ENCODE results near the gene NKAIN2.
"Not testable (repeated sequence)": the region's sequence is repeated elsewhere in the genome, so short reads cannot be mapped to it uniquely, and the experiment has no call there.

The NKAIN2 gene

DNA sequence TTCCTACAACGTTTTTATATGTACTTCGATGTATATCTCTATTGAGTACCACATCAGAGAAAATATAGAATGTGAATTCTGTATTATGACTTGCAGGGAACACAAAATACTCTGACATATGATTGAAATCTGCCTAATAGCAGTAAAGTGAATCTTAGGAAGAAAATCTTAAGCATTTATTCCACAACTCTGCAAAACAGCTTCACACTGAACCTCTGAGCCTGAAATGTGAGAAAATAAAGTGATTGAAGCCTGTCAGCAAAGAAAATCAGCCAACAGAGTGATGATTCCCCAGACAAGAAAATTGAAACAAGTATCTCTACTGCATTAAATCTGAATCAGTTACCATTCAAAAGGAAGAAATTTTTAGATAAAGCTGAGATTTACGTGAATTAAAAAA is 659.1 kb downstream of the NKAIN2 start:
- no peak for DNase-seq

DNA sequence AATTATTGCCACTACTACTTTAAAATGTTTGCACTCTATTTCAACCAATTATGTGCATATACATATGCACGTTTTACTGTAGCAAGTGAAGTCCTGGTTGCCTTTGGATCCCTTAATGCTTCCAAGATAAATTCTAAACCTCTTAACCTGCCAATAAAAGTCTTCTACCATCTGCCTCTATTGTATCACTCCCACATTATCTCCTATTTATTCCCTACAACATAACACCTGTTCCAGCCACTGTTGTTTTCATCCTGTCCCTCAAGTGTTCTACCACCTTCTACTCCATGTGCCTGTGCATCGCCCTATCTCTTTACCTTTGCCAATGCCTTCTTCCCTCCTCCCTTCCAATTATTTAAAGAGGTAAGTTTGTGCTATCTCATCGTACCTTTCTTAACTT is 659.6 kb downstream of the NKAIN2 start:
- no peak for DNase-seq

DNA sequence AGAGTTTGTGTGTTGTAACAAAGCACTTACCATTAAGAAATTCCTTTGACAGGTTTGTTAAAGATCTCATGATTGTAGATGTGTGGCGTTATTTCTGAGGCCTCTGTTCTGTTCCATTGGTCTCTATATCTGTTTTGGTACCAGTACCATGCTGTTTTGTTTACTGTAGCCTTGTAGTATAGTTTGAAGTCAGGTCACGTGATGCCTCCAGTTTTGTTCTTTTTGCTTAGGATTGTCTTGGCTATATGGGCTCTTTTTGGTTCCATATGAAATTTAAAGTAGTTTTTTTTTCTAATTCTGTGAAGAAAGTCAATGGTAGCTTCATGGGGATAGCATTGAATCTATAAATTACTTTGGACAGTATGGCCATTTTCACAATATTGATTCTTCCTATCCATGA is 660.9 kb downstream of the NKAIN2 start:
- not testable (repeated sequence) for DNase-seq

DNA sequence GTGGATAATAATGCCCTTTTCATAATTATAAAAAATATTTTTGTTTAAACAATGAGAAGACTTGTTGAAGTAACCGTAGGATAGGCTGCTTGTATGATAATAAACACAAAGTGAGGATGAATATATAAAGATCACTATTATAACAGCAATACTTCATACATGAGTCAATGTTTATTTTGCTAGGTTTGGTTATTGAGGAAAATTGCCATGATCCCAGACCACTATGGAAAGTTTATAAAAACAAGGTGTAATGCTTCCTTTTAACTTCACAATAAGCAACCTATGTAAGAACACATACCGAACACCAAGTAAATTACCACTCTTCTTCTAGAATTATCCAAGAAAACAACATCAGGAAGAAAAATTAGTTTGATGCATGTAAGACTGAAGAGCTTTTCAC is 663.3 kb downstream of the NKAIN2 start:
- DNase-seq: no peak

DNA sequence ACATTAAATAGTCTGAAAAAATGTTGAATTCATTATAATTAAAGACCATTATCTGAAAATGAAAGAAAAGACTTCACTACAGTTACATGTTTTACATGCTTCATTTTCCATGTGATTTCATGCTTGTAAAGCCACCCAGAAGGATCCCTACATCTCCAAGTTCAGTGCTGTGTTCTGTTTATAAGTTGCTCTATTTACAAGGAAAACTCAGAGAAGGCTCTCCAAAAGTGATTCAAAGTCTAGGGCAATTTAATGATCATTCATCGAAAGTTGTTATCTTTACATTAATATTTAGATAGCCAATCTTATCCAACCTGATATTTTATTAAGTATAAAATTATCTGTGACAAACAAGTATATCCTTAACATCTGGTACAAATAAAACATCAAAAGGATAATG is 663.7 kb downstream of the NKAIN2 start:
- no peak for DNase-seq

DNA sequence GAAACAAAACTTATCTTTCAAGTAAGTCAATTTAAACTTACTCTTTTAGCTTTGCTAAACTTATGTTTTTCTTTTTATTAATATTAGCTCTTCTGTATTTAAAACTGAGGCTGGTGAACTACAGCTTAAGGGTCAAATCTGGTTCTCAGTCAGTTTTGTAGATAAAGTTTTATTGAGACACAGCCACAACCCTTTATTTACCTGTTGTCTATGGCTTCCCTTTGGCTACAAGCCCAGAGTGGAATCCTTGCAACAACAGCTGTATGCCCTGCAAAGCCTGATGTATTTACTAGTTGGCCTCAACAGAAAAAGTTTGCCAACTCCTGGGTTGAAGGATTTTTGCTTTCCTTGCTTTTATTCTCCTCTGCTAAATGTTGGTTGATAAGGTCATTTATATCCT is 667.1 kb downstream of the NKAIN2 start:
- DNase-seq: no peak

DNA sequence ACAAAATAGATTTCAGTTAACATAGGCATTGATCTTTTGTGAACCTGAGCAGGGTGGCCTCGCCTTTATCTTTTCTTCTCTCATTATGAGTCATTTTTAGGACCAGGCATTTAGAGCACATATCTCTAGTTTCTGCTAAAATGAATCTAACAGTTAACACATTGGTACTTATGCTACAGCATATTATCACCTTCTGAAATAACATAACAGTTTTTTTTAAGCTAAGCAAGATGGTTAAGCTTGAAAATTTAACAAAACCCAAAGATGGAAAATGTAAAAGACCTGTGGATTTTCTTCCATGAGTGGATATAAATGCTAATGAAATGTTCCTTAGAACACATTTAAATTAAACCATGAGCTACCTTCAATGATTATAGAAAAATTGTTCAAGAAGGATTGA is 671.5 kb downstream of the NKAIN2 start:
- DNase-seq: no peak

DNA sequence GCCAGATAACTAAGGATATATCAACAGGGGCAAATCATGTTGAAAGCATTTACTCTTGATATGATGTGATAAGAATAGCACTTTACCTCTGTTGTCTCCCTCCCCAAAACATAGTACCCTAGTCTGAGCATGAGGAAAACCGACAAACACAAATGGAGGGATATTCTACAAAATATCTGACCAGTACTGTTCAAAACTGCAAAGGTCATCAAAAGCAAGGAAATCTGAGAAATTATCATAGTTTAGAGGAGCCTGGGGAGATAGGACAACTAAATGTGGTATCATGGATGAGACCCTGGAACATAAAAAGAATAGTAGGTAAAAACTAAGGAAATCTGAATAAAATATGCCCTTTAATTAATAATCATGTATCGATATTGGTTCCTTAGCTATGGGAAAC is 675.2 kb downstream of the NKAIN2 start:
- DNase-seq: no peak

DNA sequence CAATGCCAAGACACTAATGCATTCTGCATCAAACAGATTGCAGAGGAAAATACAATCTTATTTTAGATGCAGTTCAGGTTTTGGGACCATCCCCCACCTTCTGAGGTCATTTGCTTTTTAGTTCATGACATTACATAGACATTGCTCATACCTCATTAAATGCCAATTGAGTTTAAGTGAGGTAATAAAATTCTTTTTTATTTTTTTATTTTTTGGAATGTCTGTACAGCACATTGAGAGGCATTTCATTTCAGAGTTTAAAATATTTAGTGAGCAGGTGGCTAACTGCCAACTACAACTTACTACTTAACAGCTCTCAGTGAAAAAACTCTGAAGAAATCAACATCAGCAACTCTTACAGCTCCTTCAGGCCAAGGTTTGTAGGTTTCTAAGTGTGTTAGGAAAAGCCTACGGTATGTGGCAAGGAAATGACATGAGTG is 676.3 kb downstream of the NKAIN2 start:
- no peak for DNase-seq

DNA sequence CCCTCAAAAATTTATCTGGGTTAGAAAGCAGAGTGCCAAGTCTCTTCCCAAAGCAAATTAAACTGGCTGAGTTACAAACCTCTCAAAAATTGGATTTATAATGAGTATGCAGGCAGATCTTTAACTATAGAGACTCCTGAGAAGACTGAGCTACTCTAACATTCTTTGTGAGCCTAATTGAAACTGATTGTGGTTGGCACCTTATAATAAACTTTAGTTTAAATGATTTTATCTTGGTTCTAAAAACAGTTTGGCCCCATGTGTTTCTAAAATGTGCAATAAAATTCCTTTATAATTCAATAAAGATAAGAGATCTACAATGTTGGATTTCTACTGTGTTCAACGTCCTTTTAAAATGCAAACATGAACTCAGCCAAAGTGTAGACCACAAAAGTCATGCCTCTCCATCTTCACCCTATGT is 678.4 kb downstream of the NKAIN2 start:
- no peak for DNase-seq

DNA sequence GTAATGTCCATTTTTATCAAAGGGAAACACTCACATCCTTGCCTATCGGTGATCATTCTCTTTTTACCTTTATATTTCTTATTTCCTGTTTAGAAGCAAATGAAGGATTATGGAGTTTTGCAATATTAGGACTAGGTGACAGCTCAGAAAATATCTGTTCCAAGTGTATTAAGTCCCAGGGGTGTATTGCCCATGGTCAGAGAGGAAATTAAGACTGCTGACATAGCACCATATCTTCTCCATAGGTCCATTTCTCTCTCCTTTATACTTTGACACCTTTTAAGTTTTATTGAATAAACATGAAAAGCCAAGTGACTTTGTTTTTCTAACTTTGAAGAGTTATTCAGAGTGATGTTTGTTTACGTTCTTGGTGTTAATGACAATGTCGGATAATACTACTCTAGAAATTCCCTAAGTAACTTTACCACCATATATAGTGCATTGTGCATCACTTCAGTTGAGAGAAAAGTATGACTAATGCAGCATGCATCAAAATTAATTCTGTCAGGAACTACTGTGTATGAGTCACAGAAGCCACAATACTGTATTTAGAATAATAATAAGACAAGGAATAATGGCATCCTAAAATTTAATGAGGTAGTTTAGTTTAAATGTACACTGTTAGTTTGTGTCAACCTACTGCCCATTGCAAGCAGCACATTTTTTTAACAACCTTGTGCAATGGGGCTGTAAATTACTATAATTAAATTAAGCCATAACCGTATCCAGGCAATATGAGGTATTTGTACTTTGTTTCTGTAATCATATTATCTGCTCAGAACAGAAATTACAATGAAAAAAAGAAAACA is 684.2 kb downstream of the NKAIN2 start:
- no peak for DNase-seq

DNA sequence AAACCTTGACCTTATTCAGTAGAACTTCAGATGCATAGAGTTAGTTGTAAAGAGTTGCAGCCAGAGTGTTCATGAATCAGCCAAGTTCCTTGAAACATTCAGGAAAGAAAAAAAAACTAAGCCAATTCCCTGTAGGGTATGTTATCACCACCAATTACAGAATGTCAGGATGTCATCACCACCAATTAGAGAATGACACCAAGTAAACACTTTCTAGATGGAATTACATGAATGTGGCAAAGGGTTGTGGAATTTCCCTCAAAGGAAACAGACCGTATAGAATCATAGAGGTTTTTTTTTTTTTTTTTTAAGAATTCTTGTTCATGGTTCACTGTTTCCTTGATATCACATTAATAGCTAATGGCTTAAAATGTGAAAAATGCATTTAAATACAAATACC is 686.5 kb downstream of the NKAIN2 start:
- no peak for DNase-seq

DNA sequence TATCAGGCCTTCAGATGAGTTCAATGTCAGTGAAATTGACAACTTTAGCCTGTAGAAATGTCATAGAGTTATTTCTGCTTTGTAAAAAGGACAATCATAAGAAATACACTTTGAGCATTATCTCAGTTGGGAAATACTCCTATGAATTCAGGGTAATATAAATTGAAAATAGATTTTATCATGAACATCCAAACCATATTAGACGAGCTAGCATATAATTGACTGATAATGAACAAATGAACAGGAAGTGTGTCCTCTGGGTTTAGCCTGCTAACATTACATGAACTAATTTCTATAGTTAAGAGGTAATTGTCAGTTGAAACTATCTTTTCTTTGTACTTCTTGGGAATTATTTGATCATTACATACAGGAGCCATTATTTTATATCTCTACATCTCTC is 689.6 kb downstream of the NKAIN2 start:
- no peak for DNase-seq

DNA sequence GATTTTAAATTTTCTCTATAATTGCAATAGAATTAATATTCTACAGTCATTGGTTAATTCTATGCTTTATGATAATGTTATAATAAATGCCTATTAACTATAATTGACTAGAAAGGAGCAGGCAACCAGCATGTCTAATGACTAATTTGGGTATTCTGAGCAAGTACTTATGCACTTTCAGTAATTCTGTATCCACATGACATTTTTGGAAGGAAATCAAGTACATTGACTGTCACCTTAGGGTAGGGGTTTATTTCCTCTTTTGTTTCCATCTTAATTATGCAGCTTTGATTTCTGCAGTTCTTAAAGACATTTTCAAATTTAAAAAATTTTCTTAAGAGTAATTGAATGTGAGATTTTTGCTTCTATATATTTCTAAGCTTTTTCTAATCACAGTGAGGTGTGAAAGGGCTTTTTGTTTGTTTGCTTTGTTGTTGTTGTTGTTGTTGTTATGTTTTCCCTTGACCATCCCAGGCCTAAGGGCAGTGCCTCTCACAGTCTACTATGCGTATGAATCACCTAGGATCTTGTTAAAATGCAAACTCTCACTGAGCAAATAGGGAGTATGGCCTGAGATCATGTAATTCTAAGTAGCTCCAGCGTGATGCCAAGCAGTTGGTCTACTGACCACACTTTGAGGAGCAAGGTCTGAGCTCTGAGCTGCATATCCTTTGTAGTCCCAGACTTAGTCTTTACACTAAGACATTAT is 691.4 kb downstream of the NKAIN2 start:
- DNase-seq: no peak

DNA sequence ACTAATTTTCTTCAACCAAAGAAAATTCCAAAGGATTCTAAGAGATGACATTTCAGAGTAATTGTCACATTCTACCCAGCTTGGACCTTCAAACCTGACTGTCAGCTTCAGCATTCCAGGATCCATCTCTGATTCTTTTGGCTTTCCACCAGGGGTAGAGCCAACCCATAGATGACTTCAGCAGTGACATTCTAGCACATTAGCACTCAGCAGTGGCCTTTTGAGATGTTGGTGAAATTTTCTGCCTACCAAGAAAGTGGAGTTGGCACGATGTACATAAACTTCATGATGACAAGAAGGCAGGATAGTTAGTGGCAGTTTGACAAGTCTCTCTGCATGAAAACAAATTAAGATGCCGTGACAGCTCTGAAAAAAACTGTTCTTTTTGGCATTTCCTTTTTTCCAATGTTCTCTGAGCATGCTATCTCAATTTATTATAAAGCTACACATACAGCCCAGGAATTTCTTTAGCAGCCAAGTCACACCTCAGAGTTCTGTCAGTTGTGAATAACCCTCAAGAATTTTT is 692.1 kb downstream of the NKAIN2 start:
- no peak for DNase-seq

DNA sequence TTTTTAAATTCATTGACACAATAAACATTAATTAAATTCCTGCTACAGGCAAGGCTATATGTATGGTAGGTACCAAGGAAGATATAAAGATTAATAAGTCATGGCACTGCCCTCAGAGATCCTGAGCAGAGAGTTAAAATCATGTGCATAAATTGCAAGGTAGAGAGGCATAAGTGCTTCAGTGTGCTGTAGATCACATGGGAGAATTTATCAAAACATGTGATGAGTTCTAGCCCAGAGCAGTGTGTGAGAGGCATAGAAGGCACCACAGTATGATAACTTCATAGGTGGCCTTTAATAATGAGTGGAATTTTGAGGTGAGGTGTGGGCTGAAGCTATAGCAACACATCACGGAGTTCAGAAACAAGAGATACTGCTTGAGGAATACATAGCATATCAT is 692.7 kb downstream of the NKAIN2 start:
- DNase-seq: no peak

DNA sequence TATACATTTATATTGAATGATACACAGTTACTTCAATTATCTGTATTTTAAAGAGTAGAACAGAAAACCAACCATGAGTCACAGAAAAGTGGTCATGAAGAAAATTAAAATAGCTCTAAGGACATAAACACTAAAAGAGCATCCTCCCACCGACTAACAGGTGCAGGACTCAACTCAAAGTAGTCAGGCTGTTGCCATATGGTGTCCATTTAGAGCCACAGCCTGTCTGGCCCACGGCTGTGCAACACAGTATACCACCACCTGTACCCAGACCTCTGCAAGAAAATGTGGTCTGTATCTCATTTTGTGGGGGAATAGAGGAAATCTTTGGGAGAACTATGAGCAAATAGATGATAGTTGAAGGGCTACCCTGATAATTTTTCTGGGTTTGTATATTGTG is 708.8 kb downstream of the NKAIN2 start:
- DNase-seq: no peak

DNA sequence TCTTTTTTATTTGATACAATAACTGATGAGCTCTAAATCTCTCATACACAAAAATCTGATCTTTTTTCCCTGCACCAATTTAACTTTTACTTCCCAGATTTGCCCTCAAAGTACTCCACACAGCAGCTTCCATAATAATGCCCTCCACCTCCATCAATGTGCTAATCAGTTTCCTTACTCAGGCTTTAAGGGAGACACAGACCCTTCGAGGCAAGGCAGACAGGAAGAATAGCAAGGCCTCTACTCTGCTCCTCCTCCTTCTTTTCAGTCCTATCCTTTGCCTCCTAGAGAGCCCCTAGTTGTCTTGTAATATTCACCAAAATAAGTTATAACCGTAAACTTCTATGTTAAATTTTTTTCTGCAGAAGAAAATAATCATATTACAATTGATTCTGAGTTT is 713.7 kb downstream of the NKAIN2 start:
- DNase-seq: no peak

DNA sequence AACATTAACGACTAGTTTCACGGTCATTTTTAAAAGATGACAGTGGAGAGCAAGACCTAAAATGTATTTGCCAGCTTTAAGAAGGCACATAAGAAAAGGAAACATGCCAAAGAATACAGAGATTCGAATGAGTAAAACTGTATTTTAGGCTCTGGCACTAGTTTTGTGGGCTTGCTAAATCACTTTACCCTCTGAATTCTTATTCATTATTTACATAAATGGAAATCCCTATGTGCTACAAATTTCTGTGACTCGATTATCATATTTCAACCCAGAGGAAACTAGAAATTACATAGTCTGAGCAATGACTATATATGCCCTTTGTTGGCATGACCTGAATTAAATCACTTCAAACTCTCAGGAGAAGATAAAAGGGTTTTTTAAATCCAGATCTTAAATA is 716.8 kb downstream of the NKAIN2 start:
- no peak for DNase-seq

DNA sequence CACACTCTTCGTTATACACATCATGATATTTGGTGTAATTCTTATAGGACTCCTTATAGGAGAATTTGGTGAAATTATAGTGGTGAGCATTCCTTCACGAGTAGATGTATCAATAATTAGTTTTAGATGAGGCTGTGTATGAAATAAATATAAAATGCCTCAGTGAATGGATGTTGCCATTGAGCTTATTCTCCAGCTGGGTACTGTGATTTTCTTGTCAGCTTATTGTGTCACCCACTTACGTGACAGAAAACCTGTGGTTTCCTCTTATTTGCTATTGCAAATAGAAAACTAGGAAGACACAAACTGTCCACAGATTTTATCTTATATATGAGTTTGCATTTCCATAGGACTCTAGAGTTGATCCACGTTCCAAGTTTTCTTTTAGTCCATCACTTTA is 718.7 kb downstream of the NKAIN2 start:
- DNase-seq: no peak

DNA sequence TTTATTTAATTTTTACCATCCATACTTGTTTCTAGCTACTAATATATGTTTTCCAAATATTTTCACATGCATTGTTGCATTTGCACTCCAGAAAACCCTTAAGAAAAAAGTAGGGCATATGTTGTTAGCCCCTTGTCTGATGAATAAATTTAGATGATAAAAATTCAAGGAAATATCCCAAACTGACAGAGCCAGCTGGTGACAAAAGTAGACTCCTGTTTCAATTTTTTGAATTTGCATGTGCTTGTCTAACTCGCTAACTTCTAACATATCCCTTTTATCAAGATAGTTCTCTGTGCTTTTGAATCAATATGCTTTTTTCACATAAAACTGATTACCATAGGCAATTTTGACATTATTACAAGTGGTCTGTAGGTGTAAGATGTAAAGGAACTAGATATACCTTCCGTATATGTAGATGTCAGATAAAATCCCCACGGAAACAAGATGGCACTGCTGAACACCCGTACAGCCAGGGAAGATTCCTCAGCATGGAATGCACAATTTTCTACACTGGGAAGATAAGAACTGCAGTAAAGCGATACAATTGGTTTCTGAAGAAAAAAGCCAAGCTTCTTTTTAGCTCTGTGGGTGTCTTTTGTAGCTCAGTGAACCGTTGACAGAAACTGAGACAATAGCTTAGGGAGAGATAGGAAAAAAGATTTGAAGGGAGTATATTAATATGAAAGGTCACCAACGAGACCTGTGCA is 721.0 kb downstream of the NKAIN2 start:
- no peak for DNase-seq

DNA sequence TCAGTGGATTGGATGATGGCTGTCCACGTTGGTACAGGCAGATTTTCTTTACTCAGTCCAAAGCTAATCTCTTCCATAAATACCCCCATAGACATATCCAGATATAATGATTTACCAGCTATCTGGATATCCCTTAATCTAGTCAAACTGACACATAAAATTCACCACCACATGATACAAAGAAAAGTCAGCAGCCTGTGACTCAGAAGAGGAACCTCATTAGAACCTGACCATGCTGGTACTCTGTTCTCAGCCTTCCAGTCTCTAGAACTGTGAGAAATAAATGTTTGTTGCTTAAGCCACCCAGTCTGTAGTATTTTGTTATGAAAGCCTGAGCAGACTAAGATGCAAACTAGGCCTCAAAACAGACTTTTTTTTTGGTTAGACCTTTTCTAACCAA is 727.3 kb downstream of the NKAIN2 start:
- no peak for DNase-seq

DNA sequence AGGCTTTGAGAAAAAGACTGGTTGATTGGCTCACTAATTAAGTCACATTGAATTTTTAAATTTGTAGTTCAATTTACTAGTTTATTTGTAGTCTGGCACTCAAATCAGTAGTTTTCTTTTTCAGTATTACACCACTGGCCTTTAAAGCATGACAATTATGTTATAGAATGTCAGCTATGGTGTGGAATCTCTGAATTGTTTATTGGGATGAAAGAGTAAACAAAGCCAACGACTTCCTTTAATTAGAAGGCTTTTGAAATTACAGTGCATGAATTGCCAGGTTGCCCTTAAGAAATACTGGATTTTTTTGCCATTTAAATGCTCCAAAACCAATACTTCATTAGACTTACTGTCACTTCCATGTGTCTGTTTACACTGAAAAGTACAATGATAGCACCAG is 731.6 kb downstream of the NKAIN2 start:
- DNase-seq: no peak

DNA sequence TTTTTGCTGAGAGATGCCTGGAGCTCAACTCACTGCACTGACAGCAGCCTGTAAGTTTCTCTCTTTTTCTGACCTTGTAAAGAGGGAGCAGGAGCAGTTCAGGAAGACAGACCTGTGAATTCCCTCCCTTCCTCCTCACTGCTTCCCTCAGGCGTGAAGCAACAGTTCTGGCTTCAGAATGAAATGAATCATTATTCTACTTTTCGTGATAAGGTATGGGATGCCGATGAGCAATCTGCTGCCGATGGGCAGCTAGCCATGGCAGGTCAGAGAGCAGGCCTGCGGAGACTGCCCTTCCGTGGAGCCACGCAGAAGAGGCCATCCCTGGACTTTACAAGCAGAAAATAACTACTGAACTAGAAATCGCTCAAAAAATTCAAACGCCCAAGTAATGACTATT is 732.1 kb downstream of the NKAIN2 start:
- no peak for DNase-seq
